Ishikawa (cell line): ENCODE measurements around the gene EIF1AD.

Experiments
- CEBPB ChIP-seq: IDR thresholded peaks from 2 replicates; pipeline ENCODE4 v1.6.1; 2012
- CREB1 ChIP-seq: IDR thresholded peaks from 2 replicates; pipeline ENCODE4 v1.6.1; 2012; ENCODE audit warnings: low read depth
- EGR1 ChIP-seq: IDR thresholded peaks from 2 replicates; pipeline ENCODE4 v1.6.1; 2012
- EP300 ChIP-seq: IDR thresholded peaks from 2 replicates; pipeline ENCODE4 v1.6.1; 2012; ENCODE audit warnings: borderline replicate concordance
- FOXM1 ChIP-seq: IDR thresholded peaks from 2 replicates; pipeline ENCODE4 v1.6.1; 2012; ENCODE audit warnings: low read depth, borderline replicate concordance
- NFIC ChIP-seq: IDR thresholded peaks from 2 replicates; pipeline ENCODE4 v1.6.1; 2012
- RAD21 ChIP-seq: IDR thresholded peaks from 2 replicates; pipeline ENCODE4 v1.6.1; 2012; ENCODE audit warnings: low read depth
- TAF1 ChIP-seq: IDR thresholded peaks from 2 replicates; pipeline ENCODE4 v1.6.1; 2012; ENCODE audit warnings: low read depth, mild to moderate bottlenecking
- TCF12 ChIP-seq: IDR thresholded peaks from 2 replicates; pipeline ENCODE4 v1.6.1; 2012; ENCODE audit warnings: low read depth
- TEAD4 ChIP-seq: IDR thresholded peaks from 2 replicates; pipeline ENCODE4 v1.6.1; 2012
- YY1 ChIP-seq: IDR thresholded peaks from 2 replicates; pipeline ENCODE4 v1.6.1; 2012; ENCODE audit warnings: low read depth
- ZBTB7A ChIP-seq: IDR thresholded peaks from 2 replicates; pipeline ENCODE4 v1.6.1; 2012; ENCODE audit warnings: low read depth
- TF ChIP-seq, protein P1 (sequence below): IDR thresholded peaks from 2 replicates; pipeline ENCODE4 v1.6.1; 2012; ENCODE audit warnings: low read depth, mild to moderate bottlenecking
- TF ChIP-seq, protein P2 (sequence below): IDR thresholded peaks from 2 replicates; pipeline ENCODE4 v1.6.1; 2012
- TF ChIP-seq, protein P3 (sequence below): IDR thresholded peaks from 2 replicates; pipeline ENCODE4 v1.6.1; 2012

The EIF1AD gene

DNA sequence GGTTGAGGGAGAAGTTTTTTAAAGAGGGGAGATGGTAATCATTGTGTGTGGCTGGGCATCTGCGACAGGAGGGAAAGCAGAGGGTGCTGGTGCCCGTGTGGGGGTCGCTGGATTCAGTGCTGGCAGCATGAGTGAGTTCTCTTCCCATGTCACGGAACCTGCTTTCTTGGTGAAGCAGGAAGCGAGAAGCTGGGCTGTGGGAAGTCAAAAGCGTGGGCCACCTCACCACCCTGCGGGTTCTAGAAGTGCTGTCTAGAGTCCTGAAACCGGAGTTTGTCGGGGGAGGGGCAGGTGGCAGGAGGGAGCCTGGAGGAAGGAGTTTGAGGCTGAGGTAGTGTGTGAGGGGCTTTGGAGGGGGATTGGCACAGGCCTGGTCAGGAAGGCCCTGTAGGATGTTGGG is 26.2 kb downstream of the EIF1AD start:
- TF ChIP-seq CREB1, result no peak
- no peak for TF ChIP-seq TAF1
- no peak for TF ChIP-seq FOXM1
- TF ChIP-seq TCF12, result no peak
- no peak for TF ChIP-seq EP300
- no peak for TF ChIP-seq CEBPB
- TF ChIP-seq, protein P1, sequence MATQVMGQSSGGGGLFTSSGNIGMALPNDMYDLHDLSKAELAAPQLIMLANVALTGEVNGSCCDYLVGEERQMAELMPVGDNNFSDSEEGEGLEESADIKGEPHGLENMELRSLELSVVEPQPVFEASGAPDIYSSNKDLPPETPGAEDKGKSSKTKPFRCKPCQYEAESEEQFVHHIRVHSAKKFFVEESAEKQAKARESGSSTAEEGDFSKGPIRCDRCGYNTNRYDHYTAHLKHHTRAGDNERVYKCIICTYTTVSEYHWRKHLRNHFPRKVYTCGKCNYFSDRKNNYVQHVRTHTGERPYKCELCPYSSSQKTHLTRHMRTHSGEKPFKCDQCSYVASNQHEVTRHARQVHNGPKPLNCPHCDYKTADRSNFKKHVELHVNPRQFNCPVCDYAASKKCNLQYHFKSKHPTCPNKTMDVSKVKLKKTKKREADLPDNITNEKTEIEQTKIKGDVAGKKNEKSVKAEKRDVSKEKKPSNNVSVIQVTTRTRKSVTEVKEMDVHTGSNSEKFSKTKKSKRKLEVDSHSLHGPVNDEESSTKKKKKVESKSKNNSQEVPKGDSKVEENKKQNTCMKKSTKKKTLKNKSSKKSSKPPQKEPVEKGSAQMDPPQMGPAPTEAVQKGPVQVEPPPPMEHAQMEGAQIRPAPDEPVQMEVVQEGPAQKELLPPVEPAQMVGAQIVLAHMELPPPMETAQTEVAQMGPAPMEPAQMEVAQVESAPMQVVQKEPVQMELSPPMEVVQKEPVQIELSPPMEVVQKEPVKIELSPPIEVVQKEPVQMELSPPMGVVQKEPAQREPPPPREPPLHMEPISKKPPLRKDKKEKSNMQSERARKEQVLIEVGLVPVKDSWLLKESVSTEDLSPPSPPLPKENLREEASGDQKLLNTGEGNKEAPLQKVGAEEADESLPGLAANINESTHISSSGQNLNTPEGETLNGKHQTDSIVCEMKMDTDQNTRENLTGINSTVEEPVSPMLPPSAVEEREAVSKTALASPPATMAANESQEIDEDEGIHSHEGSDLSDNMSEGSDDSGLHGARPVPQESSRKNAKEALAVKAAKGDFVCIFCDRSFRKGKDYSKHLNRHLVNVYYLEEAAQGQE, result peak; percentile 11; the same call in 1 of the 2 replicates
- TF ChIP-seq RAD21, result no peak

DNA sequence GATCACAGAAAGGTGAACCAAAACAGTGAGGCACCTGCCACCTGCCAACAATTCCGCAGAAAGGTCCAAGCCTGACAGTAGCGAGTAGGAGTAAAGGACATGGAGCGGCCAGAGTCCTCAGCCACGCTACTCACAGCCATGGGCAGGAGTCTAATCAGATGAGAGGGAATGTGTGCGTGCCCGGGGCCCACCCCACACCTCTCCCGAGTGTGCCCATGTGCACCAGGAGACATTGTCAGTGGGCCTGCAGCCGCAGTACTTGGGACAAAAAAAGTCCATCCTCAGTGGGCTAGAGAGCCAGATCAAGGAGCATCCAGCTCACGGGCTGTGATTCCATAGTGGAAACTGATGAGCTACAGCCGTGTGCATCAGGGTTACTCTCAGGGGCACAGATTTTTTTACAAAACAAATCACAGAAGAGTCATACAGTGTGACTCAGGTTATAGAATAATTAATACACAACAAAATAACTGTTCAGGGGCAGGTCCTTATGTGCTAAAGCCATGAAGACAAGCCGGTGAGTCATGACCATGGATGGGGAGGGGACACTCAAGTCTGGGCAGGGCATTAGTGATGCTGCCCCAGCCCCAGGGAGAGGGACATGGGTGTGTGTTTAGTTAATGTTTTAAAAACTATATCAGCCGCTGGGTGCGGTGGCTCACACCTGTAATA is 28.4 kb downstream of the EIF1AD start:
- TF ChIP-seq RAD21 (no peak), CEBPB (no peak), CREB1 (no peak), TEAD4 (no peak), TCF12 (no peak), EGR1 (no peak), NFIC (no peak), FOXM1 (no peak)
- TF ChIP-seq, protein P1, result no peak

DNA sequence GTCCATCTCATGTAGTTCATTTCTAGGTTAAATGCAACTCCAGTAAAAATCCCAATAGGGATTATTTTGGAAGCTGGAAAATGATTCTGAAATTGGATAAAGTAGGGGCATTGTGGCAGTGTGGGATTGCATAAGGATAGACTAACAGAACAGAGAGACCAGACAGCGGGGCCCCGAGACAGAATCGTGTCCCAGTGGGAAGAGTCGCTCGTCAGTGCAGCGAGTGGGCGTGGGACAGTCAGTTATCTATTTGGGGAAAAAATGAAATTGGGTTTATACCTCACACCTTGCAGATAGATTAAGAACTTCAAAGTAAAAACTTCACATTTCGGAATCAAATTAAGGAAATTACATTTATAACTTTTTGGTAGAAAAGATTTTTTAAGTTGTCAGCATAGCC is 29.8 kb downstream of the EIF1AD start:
- TF ChIP-seq TEAD4, result no peak
- TF ChIP-seq, protein P1, result no peak

DNA sequence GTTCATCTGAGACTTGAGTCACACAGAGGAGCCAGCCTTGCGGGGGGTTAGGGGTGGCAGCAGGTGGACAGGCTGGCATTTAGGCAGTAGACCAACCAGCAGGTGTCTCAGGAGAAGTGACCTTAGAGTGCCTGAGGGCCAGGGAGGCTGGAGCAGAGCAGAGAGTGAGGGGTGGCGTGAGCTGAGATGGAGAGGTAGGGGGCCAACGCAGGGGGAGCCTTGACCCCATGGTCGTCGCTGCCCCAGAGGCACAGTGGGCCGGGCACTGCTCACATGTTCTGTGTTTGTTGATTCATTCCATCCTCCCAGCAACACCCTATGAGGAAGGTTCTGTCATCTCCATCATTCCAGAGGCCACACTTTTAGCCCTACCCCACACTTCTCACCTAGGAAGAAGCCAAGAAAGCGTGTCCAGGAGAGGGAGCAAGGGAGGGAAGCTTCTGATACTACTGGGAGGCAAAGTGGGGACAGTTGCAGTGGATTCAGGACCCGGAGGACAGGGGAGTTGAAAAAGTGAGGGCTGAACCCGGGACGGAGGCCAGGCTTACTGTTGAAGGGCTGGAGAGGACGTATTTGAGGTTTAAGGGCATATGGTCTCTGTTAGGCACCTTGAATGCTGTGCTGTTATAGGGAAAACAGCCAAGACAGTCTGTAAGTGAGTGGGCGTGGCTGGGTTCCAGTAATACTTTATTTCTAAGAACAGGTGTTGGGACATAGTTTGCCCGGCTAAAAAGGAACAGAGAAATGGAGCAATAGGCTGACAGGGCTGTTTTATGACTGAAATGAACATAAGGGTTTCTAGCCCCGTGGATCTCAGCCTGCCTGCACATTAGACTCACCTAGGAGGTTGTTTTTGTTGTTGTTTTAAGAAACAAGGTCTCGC is 33.1 kb downstream of the EIF1AD start:
- TF ChIP-seq YY1, result no peak
- TF ChIP-seq FOXM1, result no peak
- TF ChIP-seq EP300, result no peak
- no peak for TF ChIP-seq EGR1

DNA sequence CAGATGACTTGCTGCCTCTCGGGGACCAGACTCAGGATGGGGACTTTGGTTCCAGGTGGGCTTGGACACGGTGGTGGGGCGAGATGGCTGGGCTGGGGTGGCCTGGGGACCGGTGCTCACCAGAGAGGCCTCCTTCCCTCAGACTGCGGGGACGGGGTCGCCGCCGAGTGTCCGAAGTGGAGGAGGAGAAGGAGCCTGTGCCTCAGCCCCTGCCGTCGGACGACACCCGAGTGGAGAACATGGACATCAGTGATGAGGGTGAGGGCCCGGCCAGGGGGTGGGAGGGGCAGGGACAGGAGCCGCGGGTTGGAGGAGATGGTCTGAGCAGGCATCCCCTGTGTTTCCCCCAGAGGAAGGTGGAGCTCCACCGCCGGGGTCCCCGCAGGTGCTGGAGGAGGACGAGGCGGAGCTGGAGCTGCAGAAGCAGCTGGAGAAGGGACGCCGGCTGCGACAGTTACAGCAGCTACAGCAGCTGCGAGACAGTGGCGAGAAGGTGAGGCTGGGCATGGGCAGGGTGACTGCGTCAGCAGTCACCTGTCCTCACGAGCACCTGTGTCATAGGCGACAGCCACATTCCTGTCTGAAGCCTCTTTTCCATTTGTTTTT is 34.5 kb downstream of the EIF1AD start:
- TF ChIP-seq EGR1 (no peak), CREB1 (no peak), FOXM1 (no peak), TEAD4 (no peak), TAF1 (no peak), EP300 (no peak), CEBPB (no peak), NFIC (no peak), RAD21 (no peak), ZBTB7A (no peak), TCF12 (no peak), YY1 (no peak)
- TF ChIP-seq, protein P1, result no peak
- TF ChIP-seq, protein P2, sequence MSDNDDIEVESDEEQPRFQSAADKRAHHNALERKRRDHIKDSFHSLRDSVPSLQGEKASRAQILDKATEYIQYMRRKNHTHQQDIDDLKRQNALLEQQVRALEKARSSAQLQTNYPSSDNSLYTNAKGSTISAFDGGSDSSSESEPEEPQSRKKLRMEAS, result no peak
- TF ChIP-seq, protein P3, sequence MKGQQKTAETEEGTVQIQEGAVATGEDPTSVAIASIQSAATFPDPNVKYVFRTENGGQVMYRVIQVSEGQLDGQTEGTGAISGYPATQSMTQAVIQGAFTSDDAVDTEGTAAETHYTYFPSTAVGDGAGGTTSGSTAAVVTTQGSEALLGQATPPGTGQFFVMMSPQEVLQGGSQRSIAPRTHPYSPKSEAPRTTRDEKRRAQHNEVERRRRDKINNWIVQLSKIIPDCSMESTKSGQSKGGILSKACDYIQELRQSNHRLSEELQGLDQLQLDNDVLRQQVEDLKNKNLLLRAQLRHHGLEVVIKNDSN, result no peak
